Measurements from ENCODE around the gene ATP6V0D1. TPM values are rescaled to one million over a fixed set of nuclear protein-coding genes. Genes with fewer than 3 reads are reported as not detected.

ATP6V0D1 gene
- polyA plus RNA-seq, 4 donors: 82.6 to 104 (median 91.2) TPM

DNA sequence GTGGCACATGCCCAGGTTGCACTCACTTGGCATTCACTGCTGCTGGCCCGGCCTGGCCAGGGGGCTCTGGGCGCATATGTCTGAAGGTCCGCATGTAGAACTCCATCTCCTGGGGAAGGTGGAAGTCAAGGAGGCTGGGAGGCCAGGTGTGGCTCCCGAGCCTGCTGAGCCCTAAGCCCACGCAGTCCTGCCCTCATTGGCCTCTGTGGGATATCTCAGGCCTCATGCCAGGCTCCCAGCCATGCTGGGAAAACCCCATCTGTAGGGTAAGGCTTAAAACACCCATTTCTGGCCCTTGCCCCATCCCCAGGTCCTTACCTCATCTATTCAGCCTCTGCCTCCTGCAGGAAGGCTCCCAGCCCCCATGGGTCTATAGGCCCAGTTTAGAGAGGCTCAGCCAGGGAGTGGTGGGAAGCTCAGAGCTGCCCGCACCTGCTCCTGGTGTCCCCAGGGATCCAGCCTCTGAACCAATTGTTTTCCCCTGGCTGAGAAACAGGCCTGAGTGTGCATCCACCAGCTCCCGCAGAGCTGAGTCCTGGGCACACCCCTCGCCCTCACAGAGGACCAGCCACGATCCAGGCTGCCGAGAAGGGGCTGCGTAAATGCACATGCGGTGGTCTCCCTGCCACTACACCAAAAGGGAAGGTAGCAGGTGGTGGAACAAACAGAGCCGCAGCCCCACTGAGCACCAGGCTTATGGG is 85.3 kb downstream of the ATP6V0D1 start:
- DNase-seq (ENCODE audit: low read depth in 4 of 4, low spot score in 3 of 4): no peak

DNA sequence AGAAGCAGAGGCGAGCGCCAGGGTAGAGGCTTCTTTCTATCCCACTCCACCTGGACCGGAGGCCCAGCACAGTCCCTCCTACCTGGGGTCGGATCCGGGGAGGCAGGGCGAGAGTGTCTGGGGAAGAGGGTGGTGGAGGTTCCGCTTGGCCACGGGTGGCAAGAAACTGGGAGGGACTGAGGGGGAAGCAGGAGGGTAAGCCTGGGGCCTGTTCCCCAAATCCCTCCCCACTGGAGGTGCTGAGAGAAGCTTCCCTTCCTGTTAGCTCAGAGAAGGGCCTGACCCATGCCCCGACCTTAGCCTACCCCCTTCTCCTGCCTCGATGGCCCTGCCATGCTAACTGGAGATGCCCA is 85.9 kb downstream of the ATP6V0D1 start:
- DNase-seq (ENCODE audit: low read depth in 4 of 4, low spot score in 3 of 4): no peak

DNA sequence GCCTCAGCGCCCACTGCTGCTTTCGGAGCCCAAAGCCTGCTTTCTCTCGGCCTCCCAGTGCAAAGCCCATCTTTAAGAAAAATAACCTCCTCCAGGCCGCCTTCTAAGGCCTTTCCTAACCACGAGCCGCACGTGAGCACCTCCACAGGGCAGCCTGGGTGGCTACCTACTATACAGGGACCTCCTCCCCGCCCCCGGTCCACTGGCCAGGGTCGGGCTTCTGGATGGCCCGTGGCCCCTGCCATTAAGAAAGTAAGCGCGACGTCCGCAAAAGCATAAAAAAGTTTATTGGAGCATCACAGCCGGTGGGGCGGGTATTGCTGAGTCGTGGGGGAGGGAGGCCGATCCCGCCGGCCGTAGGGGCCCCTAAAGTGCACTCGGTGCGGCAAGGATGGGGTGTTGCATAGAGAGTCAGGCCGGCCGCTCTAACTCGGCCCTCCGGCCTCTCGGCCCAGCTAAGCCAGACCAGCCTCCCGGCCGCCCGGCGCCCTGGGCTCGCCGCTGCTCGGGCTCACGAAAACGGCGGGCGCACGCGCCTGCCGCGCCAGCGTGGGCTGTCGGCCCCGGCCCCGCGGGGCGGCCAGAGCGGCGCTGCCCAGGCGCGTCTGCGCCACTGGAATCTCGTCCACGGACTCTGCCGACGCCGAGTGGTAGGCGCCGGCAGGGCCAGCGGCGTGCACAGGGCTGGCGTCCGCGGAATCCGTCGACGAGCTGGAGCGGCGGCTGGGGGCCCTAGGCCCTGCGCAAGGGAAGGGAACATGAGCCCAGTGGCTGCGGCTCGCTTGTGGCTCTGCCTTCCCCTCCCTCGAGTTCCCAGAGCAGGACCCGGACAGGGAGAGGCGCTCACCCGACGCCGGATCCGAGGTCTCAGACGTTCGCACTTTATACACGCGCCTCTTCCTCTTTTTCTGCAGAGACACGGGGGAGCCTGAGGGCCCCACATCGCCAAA is 86.5 kb downstream of the ATP6V0D1 start:
- no peak for DNase-seq (ENCODE audit: low read depth in 4 of 4, low spot score in 3 of 4)

DNA sequence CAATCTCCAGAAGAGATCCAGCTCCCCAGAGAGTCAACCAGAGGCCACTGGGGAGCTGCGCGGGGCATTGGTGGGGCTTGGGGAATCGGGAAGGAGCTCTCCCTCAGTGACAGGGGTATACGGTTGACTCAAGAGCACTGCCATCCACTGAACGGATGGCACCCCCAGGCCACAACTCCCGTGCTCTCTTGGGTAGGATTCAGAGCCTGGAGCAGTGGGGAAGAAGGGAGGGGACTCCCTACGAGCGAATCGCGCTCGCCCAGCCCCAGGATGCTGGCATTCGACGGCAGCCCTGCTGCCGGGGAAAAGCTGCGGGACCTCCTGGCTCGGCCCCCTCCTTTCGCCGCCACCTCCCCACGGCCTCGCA is 87.2 kb downstream of the ATP6V0D1 start:
- no peak for DNase-seq (ENCODE audit: low read depth in 4 of 4, low spot score in 3 of 4)

DNA sequence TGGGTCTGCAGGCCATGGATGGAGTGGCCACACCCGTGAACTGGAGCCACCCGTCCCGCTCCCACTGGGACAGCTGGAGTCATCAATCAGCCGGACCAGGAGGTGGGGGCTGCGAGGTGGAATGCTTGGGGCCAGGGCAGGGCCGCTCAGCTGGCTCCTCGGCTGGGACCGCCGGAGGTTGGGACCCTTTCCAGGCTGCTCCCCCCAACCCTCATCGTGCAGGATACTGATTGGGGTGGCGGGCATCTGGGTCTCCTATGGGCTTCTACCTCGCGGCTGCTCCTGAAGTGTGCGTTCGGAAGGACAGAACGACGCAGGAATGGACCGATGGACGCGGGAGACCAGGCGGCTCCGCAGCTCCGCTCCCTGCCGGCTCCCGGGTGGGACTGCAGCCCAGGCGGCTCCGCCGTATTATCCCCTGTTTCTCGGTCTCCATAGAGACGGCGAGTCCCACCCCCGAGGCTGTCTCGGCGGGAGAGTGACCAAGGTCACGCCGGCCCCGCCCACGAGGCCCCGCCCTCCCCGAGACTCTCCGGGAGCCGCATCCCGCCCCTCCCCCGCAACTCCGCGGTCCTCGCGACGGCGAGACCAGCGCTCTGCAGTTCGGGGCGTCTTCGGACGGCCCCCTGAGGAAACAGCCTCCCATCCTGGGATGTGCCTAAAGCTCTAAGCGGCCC is 87.7 kb downstream of the ATP6V0D1 start, which contains the start of gene TPPP3:
Gene TPPP3, minus strand, starts transcription at position 388 of the 677 bp plus-strand sequence. CDS start 2,387 bp downstream, outside the sequence.
- peak in 2 of 4 donors; percentile 76 to 84 for DNase-seq (ENCODE audit: low read depth in 4 of 4, low spot score in 3 of 4)

DNA sequence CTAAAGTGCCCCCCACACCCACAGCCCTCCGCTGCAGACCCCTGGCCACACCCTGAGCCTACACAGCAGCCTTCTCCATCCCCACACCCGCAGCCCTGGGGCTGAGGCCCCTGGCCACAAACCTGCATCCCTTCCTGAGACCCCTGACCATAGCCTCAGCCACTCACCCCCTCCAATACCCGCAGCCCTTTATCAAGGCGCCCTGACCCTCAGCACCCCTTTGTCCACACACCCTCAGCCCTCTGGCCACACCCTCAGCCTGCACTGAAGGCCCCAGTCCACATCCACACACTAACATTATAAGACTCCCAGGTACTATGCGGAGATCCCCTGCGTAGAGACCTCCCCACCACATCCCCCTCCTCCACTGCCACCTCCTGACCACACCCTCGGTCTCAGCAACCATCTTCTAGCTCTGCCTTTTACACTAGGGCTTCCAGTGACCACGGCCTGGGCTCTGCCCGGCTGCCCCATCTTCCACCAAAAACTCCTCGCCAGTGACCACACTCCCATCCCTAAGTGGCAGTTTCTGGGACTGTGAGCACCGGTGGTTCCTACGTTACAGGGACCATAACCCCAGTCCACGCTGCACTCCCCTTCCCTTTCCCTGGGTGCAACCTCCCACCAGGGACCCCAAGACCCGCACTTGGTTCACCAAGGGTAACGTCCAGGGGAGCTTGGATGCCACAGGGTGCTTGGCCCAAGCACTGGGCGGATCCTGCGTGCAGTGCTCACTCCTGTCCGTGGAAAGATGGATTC is 88.5 kb downstream of the ATP6V0D1 start:
- no peak for DNase-seq (ENCODE audit: low read depth in 4 of 4, low spot score in 3 of 4)

DNA sequence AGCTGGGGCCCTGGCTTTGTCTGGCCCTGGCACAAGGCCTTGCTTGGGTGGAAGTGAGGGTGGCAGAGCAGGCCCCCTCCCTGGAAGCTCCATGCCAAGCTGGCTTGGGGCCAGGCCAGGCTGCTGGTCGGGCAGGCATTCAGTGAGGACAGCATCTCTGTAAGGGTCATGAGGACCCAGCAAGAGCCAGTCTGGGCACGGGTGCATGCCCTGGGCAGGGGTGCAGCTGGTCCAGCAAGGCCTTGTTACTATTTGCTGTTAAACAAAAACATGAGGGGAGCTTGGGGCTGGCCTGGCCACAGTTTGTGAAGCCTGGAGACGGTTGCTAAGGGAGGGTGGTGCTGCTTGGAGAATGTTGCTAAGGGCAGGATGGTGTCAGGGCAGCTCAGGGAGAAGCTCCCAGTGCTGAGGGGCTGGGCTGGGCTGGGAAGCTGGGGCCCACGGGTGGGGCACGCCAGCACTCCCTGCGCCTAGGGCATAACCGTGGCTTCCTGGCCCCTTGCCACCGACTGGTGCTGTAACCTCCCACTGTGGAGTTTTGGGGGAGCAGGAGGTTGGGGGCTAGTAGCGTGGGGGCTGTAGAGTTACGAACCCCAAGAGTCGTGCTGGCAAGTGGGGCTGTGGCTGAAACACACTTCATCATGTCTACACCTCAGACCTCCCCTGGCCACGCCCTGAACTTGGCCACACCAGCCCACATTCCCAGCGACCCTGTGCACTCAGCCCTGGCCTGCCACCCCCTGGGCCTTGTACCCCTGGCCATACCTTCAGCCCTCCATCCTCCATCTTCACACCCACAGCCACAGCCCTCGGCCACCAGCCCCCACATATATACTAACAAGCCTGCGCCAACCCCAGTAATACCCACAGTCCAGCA is 89.3 kb downstream of the ATP6V0D1 start:
- no peak for DNase-seq (ENCODE audit: low read depth in 4 of 4, low spot score in 3 of 4)

DNA sequence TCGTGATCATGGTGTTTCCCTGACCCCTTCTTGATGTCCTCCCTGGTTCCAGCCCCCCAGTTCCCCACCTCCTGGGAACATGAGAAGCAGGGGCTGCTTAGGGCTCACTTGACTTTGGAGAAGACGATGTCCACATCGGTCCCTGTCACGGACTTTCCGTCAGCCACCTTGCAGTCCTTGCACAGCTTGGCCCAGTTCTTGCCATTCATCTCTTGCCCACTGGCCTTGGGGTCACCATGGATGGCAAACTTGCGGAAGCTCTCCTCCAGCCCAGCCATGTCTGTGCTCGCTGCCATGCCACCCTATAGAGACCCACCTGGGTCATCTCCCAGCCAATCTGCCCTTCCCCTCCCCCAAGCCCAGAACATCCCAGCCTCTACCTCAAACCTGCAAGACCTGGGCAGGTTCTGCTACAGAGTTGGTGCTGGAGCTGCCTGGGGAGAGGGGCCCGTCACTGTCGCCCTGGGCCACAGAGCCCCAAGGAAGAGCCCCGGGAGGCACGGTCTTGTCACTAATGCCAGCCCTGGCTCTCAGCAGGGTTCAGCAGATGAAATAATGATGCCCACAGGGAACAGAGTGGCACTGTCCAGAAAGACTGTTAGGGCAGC is 90.0 kb downstream of the ATP6V0D1 start:
- DNase-seq (ENCODE audit: low read depth in 4 of 4, low spot score in 3 of 4): no peak

DNA sequence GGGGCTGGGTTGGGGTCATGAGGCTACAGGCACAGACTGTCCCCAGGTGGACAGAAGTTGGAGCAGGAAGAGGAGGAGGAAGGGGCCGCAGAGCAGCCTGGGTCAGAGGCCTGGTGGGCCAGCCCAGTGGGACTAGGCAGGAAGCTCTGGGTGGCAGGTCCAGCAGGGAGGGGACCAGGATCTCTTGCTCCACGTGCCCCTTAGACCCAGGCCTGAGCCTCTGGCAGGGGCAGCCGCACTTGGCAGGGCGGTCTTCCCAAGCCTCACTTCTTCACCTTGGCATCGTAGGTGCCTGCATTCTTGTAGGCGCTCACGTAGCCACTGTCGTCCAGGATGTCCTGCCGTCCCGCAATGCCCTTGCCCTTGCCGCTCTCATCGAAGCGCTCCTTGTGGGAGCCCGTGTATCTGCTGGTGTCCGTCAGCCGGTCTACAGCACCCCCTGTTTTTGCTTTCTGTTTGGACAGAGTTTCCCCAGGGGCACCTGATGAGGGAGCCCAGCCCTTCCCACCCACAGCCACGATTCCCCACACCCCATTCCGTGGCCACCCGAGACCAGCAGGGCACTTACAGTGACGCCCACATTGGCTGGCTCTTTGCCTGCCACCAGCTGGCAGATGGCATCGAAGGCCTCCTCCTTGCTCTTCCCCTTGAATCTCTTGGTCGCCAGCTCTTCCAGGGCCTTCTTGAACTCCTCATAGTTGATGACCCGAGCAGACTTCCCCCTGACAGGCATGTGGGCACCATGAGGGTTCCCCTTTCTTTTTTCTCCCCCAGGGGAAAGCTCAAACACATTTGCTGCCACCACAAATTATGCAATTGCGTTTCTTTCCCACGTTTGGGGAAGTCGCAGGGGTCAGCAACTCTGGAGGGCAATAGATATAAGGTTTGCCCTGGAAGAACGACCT is 90.8 kb downstream of the ATP6V0D1 start:
- DNase-seq (ENCODE audit: low read depth in 4 of 4, low spot score in 3 of 4): no peak

DNA sequence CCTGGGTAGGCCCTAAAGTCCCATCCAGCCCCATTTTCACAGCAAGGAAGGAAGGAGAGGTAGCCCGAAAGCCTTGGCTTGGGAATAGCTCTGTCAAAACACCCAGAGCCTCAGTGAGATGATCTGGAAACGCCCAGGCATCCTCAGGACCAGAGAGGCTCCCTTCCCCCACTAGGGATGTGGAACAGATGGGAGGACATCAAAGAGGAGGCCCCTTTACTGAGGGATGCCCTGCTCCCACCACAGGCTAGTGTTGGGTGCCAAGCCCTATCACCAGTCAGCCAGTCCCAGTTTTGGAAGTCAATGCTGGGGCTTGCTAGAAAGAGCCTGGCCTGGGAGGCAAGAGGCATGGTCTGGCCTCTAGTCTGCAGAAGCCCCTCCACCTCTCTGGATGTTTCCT is 92.4 kb downstream of the ATP6V0D1 start:
- no peak for DNase-seq (ENCODE audit: low read depth in 4 of 4, low spot score in 3 of 4)

DNA sequence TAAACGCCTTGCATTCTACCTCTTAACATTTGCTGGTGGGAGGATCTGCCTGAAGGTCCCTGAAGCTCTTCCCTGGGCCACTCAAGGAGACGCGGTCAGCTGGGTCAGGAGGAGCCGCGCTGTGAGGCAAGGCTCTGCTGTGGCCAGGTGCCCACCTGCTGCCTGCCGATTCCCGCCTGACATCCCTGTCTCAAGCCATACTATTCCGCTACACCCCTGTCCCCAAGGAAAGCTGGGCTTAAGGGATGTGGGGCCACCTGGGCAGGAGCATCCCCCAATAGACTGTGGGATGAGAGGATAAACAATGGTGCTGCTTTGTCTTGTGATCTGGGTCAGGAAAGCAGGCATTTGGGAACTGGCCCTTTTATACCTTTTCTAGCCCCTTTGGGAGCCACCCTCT is 92.8 kb downstream of the ATP6V0D1 start:
- no peak for DNase-seq (ENCODE audit: low read depth in 4 of 4, low spot score in 3 of 4)

Other genes with a start within 250 kb of the ATP6V0D1 start
- gene FHOD1, start 233.7 kb downstream of the ATP6V0D1 start, polyA plus RNA-seq (ENCODE audit: insufficient read length in 4 of 4): 10 to 100 TPM; 33.4 to 49.1 (median 38.7) TPM
- 1 to 10 TPM; 2.9 to 3.9 (median 3.4) TPM for gene SLC9A5, start 232.2 kb downstream of the ATP6V0D1 start, polyA plus RNA-seq (ENCODE audit: insufficient read length in 4 of 4)
- 10 to 100 TPM; 11.5 to 16.4 (median 13.8) TPM for gene PLEKHG4, start 201.6 kb downstream of the ATP6V0D1 start, polyA plus RNA-seq (ENCODE audit: insufficient read length in 4 of 4)
- 1 to 10 TPM in 1 of 4 donors, under 1 TPM in 3; 0.84 to 1.7 (median 0.88) TPM for gene KCTD19, start 154.4 kb downstream of the ATP6V0D1 start, polyA plus RNA-seq (ENCODE audit: insufficient read length in 4 of 4)
- gene LRRC36, start 154.3 kb downstream of the ATP6V0D1 start, polyA plus RNA-seq (ENCODE audit: insufficient read length in 4 of 4): 1 to 10 TPM; 3.5 to 4.6 (median 3.9) TPM
- gene TPPP3, start 87.7 kb downstream of the ATP6V0D1 start, polyA plus RNA-seq (ENCODE audit: insufficient read length in 4 of 4): 10 to 100 TPM; 51.7 to 75.7 (median 60.2) TPM
- gene ZDHHC1, start 64.7 kb downstream of the ATP6V0D1 start, polyA plus RNA-seq (ENCODE audit: insufficient read length in 4 of 4): 10 to 100 TPM; 13.2 to 16.8 (median 14.4) TPM
- 10 to 100 TPM; 49.6 to 57.9 (median 52.0) TPM for gene HSD11B2, start 50.0 kb downstream of the ATP6V0D1 start, polyA plus RNA-seq (ENCODE audit: insufficient read length in 4 of 4)
- gene AGRP, start 2.4 kb upstream of the ATP6V0D1 start, polyA plus RNA-seq (ENCODE audit: insufficient read length in 4 of 4): under 1 TPM in 2 of 4 donors, not detected in 2; 0.25 to 0.31 TPM
- 100 to 1,000 TPM; 110 to 137 (median 117) TPM for gene RIPOR1, start 47.7 kb upstream of the ATP6V0D1 start, polyA plus RNA-seq (ENCODE audit: insufficient read length in 4 of 4)
- gene CTCF, start 81.4 kb upstream of the ATP6V0D1 start, polyA plus RNA-seq (ENCODE audit: insufficient read length in 4 of 4): 10 to 100 TPM; 77.8 to 89.6 (median 86.4) TPM
- gene CARMIL2, start 164.0 kb upstream of the ATP6V0D1 start, polyA plus RNA-seq (ENCODE audit: insufficient read length in 4 of 4): 1 to 10 TPM in 2 of 4 donors, under 1 TPM in 2; 0.87 to 1.5 (median 1.1) TPM
- 10 to 100 TPM; 21.0 to 28.9 (median 23.4) TPM for gene ACD, start 179.1 kb upstream of the ATP6V0D1 start, polyA plus RNA-seq (ENCODE audit: insufficient read length in 4 of 4)
- 1 to 10 TPM; 2.1 to 4.3 (median 3.2) TPM for gene PARD6A, start 179.8 kb upstream of the ATP6V0D1 start, polyA plus RNA-seq (ENCODE audit: insufficient read length in 4 of 4)
- 10 to 100 TPM; 20.4 to 31.1 (median 24.8) TPM for gene ENKD1, start 185.6 kb upstream of the ATP6V0D1 start, polyA plus RNA-seq (ENCODE audit: insufficient read length in 4 of 4)
- 1 to 10 TPM; 2.7 to 4.6 (median 3.4) TPM for gene C16orf86, start 185.7 kb upstream of the ATP6V0D1 start, polyA plus RNA-seq (ENCODE audit: insufficient read length in 4 of 4)
- gene GFOD2, start 238.2 kb upstream of the ATP6V0D1 start, polyA plus RNA-seq (ENCODE audit: insufficient read length in 4 of 4): 10 to 100 TPM; 20.5 to 24.9 (median 21.5) TPM